OCI-LY1 (cell line): ENCODE measurements around the gene NUP42.

Experiments
- EZH2 ChIP-seq: fragments of 200-600 bp; sonication (generic), shearing (Covaris generic); IDR thresholded peaks from 2 replicates; pipeline ENCODE4 v1.8.0; 2017; ENCODE audit warnings: borderline replicate concordance, mixed run types, mild to moderate bottlenecking, antibody characterized with exemption, low read length, moderate library complexity, mixed read lengths
- TF ChIP-seq, protein P1 (sequence below): fragments of 200-600 bp; sonication (generic), shearing (Covaris generic); IDR thresholded peaks from 2 replicates; pipeline ENCODE4 v1.5.1; 2017; ENCODE audit warnings: mild to moderate bottlenecking, antibody characterized with exemption, low read length, moderate library complexity, mixed read lengths

DNA sequence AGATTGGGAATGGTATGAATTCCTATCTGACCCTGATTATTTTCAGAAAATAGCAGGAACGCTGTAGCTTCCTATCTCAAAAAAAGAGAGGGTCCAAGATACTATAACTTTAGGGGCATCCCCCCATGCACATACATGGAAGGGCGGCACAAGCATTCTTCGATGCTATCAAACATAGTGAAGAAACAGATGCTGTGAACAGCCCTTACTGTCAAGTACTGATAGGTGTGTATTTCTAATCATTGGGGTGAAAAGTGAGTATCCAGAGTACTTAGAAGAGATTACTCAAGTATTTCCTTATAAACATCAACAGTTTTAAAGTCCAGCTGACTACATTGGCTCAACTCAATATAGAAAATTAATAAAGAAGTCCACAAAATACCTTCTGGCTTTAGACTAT lies 17.0 kb upstream of the NUP42 start:
- TF ChIP-seq EZH2 = no peak
- TF ChIP-seq, protein P1, sequence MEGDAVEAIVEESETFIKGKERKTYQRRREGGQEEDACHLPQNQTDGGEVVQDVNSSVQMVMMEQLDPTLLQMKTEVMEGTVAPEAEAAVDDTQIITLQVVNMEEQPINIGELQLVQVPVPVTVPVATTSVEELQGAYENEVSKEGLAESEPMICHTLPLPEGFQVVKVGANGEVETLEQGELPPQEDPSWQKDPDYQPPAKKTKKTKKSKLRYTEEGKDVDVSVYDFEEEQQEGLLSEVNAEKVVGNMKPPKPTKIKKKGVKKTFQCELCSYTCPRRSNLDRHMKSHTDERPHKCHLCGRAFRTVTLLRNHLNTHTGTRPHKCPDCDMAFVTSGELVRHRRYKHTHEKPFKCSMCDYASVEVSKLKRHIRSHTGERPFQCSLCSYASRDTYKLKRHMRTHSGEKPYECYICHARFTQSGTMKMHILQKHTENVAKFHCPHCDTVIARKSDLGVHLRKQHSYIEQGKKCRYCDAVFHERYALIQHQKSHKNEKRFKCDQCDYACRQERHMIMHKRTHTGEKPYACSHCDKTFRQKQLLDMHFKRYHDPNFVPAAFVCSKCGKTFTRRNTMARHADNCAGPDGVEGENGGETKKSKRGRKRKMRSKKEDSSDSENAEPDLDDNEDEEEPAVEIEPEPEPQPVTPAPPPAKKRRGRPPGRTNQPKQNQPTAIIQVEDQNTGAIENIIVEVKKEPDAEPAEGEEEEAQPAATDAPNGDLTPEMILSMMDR = no peak
